Mononuclear cell (primary cell): ENCODE data around the gene FOXA3. TPM values are rescaled to one million over a fixed set of nuclear protein-coding genes. Genes with fewer than 3 reads are reported as not detected.
A peak's percentile ranks its signal among the peaks of the same experiment; 100 is the strongest.

Experiments
- H3K27me3 ChIP-seq: 2 replicates; pipeline ENCODE4 v1.6.0; 2011; ENCODE audit warnings: low read length, control low read depth; ENCODE audit not compliant: insufficient read depth
- H3K4me1 ChIP-seq: 2 replicates; pipeline ENCODE4 v1.5.1; 2011; ENCODE audit warnings: mild to moderate bottlenecking, low read length, control low read depth; ENCODE audit not compliant: insufficient read depth
- H3K4me3 ChIP-seq: 2 replicates; pipeline ENCODE4 v1.5.1; 2011; ENCODE audit warnings: mild to moderate bottlenecking, low read length, moderate library complexity
- H3K9me3 ChIP-seq: 2 replicates; pipeline ENCODE4 v1.5.1; 2011; ENCODE audit warnings: low read depth, mild to moderate bottlenecking, control low read depth, low read length
- total RNA-seq: library from RNA; depleted of rRNA; stranded (reverse); fragments of >200 nt; gene quantifications from one replicate; pipeline ENCODE4 v1.2.3, GENCODE V29; 2012

The FOXA3 gene
- total RNA-seq, 1 donor, result not detected

GRCh38 chr19:45902651-45903625 lies 38.8 kb downstream of the FOXA3 start:
- H3K9me3 ChIP-seq, result no peaks in the 10 kb centered on the region
- peaks cover 18% of the 10 kb centered on the region for H3K4me1 ChIP-seq
- no peaks in the 10 kb centered on the region for H3K27me3 ChIP-seq
- H3K4me3 ChIP-seq, result peak overlapping the region; percentile 72

DNA sequence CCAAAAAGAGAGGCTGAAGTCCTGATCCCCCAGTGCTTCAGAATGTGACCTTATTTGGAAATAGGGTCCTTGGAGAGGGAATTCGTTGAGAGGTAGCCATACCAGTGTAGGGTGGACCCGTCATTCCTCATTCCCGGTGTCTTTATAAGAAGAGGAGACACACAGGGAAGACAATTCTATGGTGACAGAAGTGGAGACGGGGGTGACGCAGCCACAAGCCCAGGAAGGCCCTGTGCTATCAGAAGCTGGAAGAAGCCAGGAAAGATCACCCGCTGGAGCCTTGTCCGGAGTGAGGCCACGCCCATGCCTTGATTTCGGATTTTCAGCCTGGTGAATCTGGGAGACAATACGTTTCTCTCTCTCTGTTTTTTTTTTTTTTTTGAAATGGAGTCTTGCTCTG lies 40.9 kb downstream of the FOXA3 start:
- H3K4me3 ChIP-seq, result no peak overlapping the region
- no peaks in the 10 kb centered on the region for H3K9me3 ChIP-seq
- H3K4me1 ChIP-seq, result peaks cover 18% of the 10 kb centered on the region
- no peaks in the 10 kb centered on the region for H3K27me3 ChIP-seq

- Histone ChIP-seq H3K27me3 (no peaks in the 10 kb centered on the region), H3K9me3 (no peaks in the 10 kb centered on the region), H3K4me1 (peaks cover 11% of the 10 kb centered on the region), H3K4me3 (no peak overlapping the region)
Measured at GRCh38 chr19:45906221-45906620, 42.1 kb downstream of the FOXA3 start.

- Histone ChIP-seq H3K4me1 (no peaks in the 10 kb centered on the region), H3K27me3 (no peaks in the 10 kb centered on the region), H3K9me3 (no peaks in the 10 kb centered on the region), H3K4me3 (no peak overlapping the region)
Measured at GRCh38 chr19:45908956-45909355, 44.8 kb downstream of the FOXA3 start.

- Histone ChIP-seq H3K4me3 (no peak overlapping the region), H3K9me3 (no peaks in the 10 kb centered on the region), H3K27me3 (no peaks in the 10 kb centered on the region), H3K4me1 (no peaks in the 10 kb centered on the region)
Measured at GRCh38 chr19:45911291-45911690, 47.2 kb downstream of the FOXA3 start.

DNA sequence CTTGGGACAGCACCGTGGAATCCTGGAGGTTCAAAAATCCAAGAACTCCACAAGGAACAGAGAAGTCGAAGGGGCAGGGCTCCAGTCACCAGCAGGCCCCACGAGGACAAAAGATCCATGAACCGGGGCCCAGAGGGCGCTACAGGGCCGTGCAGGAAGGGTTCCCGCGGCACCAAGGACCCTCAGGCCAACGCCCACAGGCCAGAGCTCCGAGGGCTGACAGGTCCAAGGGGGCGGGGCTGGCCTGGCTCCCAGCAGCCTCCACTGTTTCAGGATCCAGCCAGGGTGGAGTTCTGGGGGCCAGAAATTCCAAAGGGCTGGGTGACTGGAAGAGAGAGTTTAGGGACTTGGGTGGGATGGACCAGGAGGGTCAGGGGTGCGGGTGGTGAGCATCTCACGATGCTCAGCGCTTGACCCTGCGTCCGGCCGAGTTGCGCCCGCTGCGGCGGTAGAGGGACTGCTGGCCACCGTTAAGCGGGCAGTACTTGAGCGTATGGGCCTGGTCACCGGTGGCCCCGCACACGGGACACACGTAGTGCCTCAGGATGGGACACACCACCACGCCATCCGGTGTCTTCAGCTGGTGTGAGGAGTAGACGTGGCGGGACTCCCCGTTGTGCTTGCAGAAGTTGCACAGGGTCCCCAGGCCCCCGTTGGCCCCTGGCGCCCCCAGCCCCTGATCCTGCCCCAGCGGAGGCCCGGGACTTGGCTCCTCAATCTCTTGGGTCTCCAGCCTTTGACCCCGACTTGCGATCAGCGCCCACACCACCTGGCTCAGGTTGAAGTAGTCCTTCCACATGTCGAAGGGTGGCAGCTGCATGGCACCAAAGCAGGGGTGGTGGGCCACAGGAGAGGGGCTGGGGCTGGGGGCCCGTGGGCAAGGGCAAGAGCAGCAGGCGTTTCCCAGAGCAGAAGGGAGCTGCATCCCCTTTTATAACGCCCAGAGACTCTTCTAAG lies 50.0 kb downstream of the FOXA3 start, which contains the start of gene NANOS2:
Gene NANOS2, minus strand, starts transcription at position 905 of the 957 bp plus-strand sequence. Its CDS starts 85 bp downstream, at position 820.
- no peaks in the 10 kb centered on the region for H3K4me1 ChIP-seq
- no peaks in the 10 kb centered on the region for H3K27me3 ChIP-seq
- no peak within 1 kb of the TSS for H3K4me3 ChIP-seq
- H3K9me3 ChIP-seq, result no peaks in the 10 kb centered on the region

- Histone ChIP-seq H3K4me1 (no peaks in the 10 kb centered on the region), H3K4me3 (no peak overlapping the region), H3K27me3 (no peaks in the 10 kb centered on the region), H3K9me3 (no peaks in the 10 kb centered on the region)
Measured at GRCh38 chr19:45917421-45918091, 53.4 kb downstream of the FOXA3 start.

- Histone ChIP-seq H3K9me3 (no peaks in the 10 kb centered on the region), H3K4me1 (no peaks in the 10 kb centered on the region), H3K27me3 (no peaks in the 10 kb centered on the region), H3K4me3 (no peak overlapping the region)
Measured at GRCh38 chr19:45918721-45919120, 54.6 kb downstream of the FOXA3 start.

GRCh38 chr19:45919678-45920077 lies 55.6 kb downstream of the FOXA3 start:
- Histone ChIP-seq H3K4me3 (no peak overlapping the region), H3K27me3 (no peaks in the 10 kb centered on the region), H3K9me3 (no peaks in the 10 kb centered on the region), H3K4me1 (no peaks in the 10 kb centered on the region)

GRCh38 chr19:45920458-45920857 lies 56.3 kb downstream of the FOXA3 start:
- Histone ChIP-seq H3K4me1 (no peaks in the 10 kb centered on the region), H3K27me3 (no peaks in the 10 kb centered on the region), H3K9me3 (no peaks in the 10 kb centered on the region), H3K4me3 (no peak overlapping the region)

DNA sequence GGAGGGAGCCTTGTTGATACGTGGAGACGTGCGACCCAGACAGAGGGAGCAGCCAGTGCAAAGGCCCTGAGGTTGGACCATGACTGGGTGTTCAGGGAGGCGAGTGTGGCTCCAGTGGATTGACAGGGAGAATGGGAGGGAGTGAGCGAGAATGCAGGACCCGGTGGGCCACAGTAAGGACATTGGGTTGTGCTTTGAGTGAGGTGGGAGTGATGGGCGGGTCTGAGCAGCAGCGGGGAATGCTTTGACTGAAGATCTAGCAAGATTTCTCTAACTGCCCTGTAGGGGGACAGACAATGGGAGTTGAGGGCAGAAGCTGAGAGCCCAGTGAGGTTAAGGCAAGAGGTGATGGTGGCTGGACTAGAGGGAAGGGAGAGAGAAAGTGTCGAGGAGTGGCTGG lies 58.2 kb downstream of the FOXA3 start:
- Histone ChIP-seq H3K27me3 (no peaks in the 10 kb centered on the region), H3K9me3 (no peaks in the 10 kb centered on the region), H3K4me3 (no peak overlapping the region), H3K4me1 (no peaks in the 10 kb centered on the region)

Other genes starting within 250 kb of the FOXA3 start
- 13.9 TPM for gene EML2, start 224.9 kb upstream of the FOXA3 start, total RNA-seq
- 1.2 TPM for gene GIPR, start 196.1 kb upstream of the FOXA3 start, total RNA-seq
- gene SNRPD2, start 172.4 kb upstream of the FOXA3 start, total RNA-seq, result 158 TPM
- 2.5 TPM for gene QPCTL, start 171.7 kb upstream of the FOXA3 start, total RNA-seq
- 8.0 TPM for gene FBXO46, start 133.4 kb upstream of the FOXA3 start, total RNA-seq
- not detected for gene MEIOSIN, start 130.9 kb upstream of the FOXA3 start, total RNA-seq
- gene SIX5, start 95.1 kb upstream of the FOXA3 start, total RNA-seq, result under 0.01 TPM
- gene DMPK, start 81.8 kb upstream of the FOXA3 start, total RNA-seq, result 5.8 TPM
- 15.2 TPM for gene DMWD, start 71.5 kb upstream of the FOXA3 start, total RNA-seq
- 0.10 TPM for gene RSPH6A, start 49.0 kb upstream of the FOXA3 start, total RNA-seq
- 27.2 TPM for gene SYMPK, start 1.2 kb upstream of the FOXA3 start, total RNA-seq
- 17.3 TPM for gene IRF2BP1, start 21.8 kb downstream of the FOXA3 start, total RNA-seq
- 1.3 TPM for gene MYPOP, start 38.3 kb downstream of the FOXA3 start, total RNA-seq
- not detected for gene NANOS2, start 50.5 kb downstream of the FOXA3 start, total RNA-seq
- gene NOVA2, start 109.5 kb downstream of the FOXA3 start, total RNA-seq, result under 0.01 TPM
- 0.94 TPM for gene CCDC61, start 131.1 kb downstream of the FOXA3 start, total RNA-seq
- gene PGLYRP1, start 158.7 kb downstream of the FOXA3 start, total RNA-seq, result not detected
- 0.10 TPM for gene IGFL4, start 176.7 kb downstream of the FOXA3 start, total RNA-seq